Stimulated activated CD8-positive, alpha-beta memory T cell treated with anti-CD3 and anti-CD28 coated beads, Interleukin-15, amount 100 ng/mL, for 48 hours (primary cell): Measurements from ENCODE around the gene COX7B.
"Not testable (repeated sequence)": the region's sequence is repeated elsewhere in the genome, so short reads cannot be mapped to it uniquely, and the experiment has no call there.

Source experiments
- DNase-seq, 2 donors: peaks; one replicate each; pipeline ENCODE4 v3.0.0-alpha.2; 2020; ENCODE audit warnings: low read depth in 2 of 2

The COX7B gene

GRCh38 chrX:77899081-77899828 is at the start of gene COX7B:
Gene COX7B, plus strand, starts transcription at chrX:77899468. Its CDS starts 86 bp downstream, at chrX:77899554.
- DNase-seq: peak; percentile 21 to 27

- no peak for DNase-seq
Observed at GRCh38 chrX:77875372-77875771, 23.9 kb upstream of the COX7B start.

- not testable (repeated sequence) for DNase-seq
Observed at GRCh38 chrX:77881418-77881817, 17.9 kb upstream of the COX7B start.

- DNase-seq: no peak
Observed at GRCh38 chrX:77892887-77893286, 6.4 kb upstream of the COX7B start.

- DNase-seq: no peak
Observed at GRCh38 chrX:77893713-77894112, 5.6 kb upstream of the COX7B start.

- DNase-seq: peak; percentile 80 to 84
Observed at GRCh38 chrX:77894921-77895886, 4.1 kb upstream of the COX7B start, which contains the start of gene MAGT1. Gene MAGT1, minus strand, starts transcription at chrX:77895435. Its CDS starts 25 bp downstream, at chrX:77895410.

- DNase-seq: no peak
Observed at GRCh38 chrX:77900688-77901087, 1.4 kb downstream of the COX7B start.

- DNase-seq: no peak
Observed at GRCh38 chrX:77901506-77901905, 2.2 kb downstream of the COX7B start.

GRCh38 chrX:77910108-77910840 is 11.0 kb downstream of the COX7B start, which contains the start of gene ATP7A:
Gene ATP7A, plus strand, starts transcription at chrX:77910693. Its CDS starts 60,949 bp downstream, at chrX:77971642.
- peak; percentile 84 to 87 for DNase-seq

GRCh38 chrX:77917294-77917933 is 18.1 kb downstream of the COX7B start:
- no peak for DNase-seq

- no peak for DNase-seq
Observed at GRCh38 chrX:77918568-77918967, 19.3 kb downstream of the COX7B start.

GRCh38 chrX:77919370-77919769 is 20.1 kb downstream of the COX7B start:
- not testable (repeated sequence) for DNase-seq

GRCh38 chrX:77922787-77923186 is 23.5 kb downstream of the COX7B start:
- no peak for DNase-seq

- no peak for DNase-seq
Observed at GRCh38 chrX:77924320-77924859, 25.1 kb downstream of the COX7B start.

- no peak for DNase-seq
Observed at GRCh38 chrX:77925764-77926163, 26.5 kb downstream of the COX7B start.

- DNase-seq: no peak
Observed at GRCh38 chrX:77930581-77930980, 31.3 kb downstream of the COX7B start.

GRCh38 chrX:77935886-77936285 is 36.6 kb downstream of the COX7B start:
- DNase-seq: no peak

GRCh38 chrX:77936299-77936698 is 37.0 kb downstream of the COX7B start:
- DNase-seq: no peak

GRCh38 chrX:77937291-77937690 is 38.0 kb downstream of the COX7B start:
- no peak for DNase-seq

- DNase-seq: no peak
Observed at GRCh38 chrX:77938083-77938680, 38.9 kb downstream of the COX7B start.
